CD4-positive, CD25-positive, alpha-beta regulatory T cell (primary cell): Measurements from ENCODE around the gene SCN8A. TPM values are rescaled to one million over a fixed set of nuclear protein-coding genes. Genes with fewer than 3 reads are reported as not detected.

ENCODE experiments used
- ATAC-seq, 2 donors: fragments of 150-1000 bp; cut with Tn5 transposase; one replicate each; pipeline ENCODE4 v1.10.0; 2021; ENCODE audit warnings: low read depth in 2 of 2, moderate number of reproducible peaks in 2 of 2, moderate library complexity in 1 of 2
- DNase-seq, 3 donors: peaks; one replicate each; pipeline versions ENCODE4 v3.0.0 to v3.0.0-alpha.2; 2012 to 2022; ENCODE audit warnings: mixed read lengths in 1 of 3
- H3K27ac ChIP-seq: one replicate; pipeline ENCODE4 v1.7.0; 2013; ENCODE audit warnings: mild to moderate bottlenecking, low read length; ENCODE audit not compliant: insufficient read depth, poor library complexity, severe bottlenecking
- H3K27me3 ChIP-seq: one replicate; pipeline ENCODE4 v1.7.0; 2013; ENCODE audit warnings: low read length; ENCODE audit not compliant: control insufficient read depth, insufficient read depth
- H3K36me3 ChIP-seq: one replicate; pipeline ENCODE4 v1.7.0; 2013; ENCODE audit warnings: mild to moderate bottlenecking, low read length, moderate library complexity; ENCODE audit not compliant: control insufficient read depth, insufficient read depth
- H3K4me1 ChIP-seq: 2 replicates; pipeline ENCODE4 v1.7.0; 2013; ENCODE audit warnings: mild to moderate bottlenecking, low read length; ENCODE audit not compliant: insufficient read depth, control insufficient read depth, poor library complexity, severe bottlenecking
- H3K4me3 ChIP-seq: one replicate; pipeline ENCODE4 v1.7.0; 2013; ENCODE audit warnings: low read depth, mild to moderate bottlenecking, low read length, moderate library complexity
- H3K9me3 ChIP-seq, 2 experiments: 1 replicate in 1 of 2; 2 replicates in 1 of 2; pipeline ENCODE4 v1.7.0; 2013; ENCODE audit warnings: low read length in 2 of 2, mild to moderate bottlenecking in 1 of 2, moderate library complexity in 1 of 2; ENCODE audit not compliant: control insufficient read depth in 2 of 2
- H3K27ac Mint-ChIP-seq, 3 donors: one replicate each; pipeline ENCODE4 v1.8.0; 2020 to 2022; ENCODE audit warnings: mild to moderate bottlenecking in 3 of 3, mixed read lengths in 3 of 3, moderate library complexity in 2 of 3
- H3K27me3 Mint-ChIP-seq: one replicate; pipeline ENCODE4 v1.8.0; 2022; ENCODE audit warnings: mild to moderate bottlenecking, mixed read lengths
- H3K36me3 Mint-ChIP-seq: one replicate; pipeline ENCODE4 v1.8.0; 2020; ENCODE audit warnings: mixed read lengths
- H3K4me1 Mint-ChIP-seq, 4 donors: one replicate each; pipeline ENCODE4 v1.8.0; 2020 to 2022; ENCODE audit warnings: mixed read lengths in 4 of 4, mild to moderate bottlenecking in 1 of 4
- H3K4me3 Mint-ChIP-seq, 4 donors: one replicate each; pipeline ENCODE4 v1.8.0; 2020 to 2022; ENCODE audit warnings: mild to moderate bottlenecking in 4 of 4, mixed read lengths in 4 of 4, moderate library complexity in 3 of 4
- H3K9me3 Mint-ChIP-seq, 7 donors: one replicate each; pipeline ENCODE4 v1.8.0; 2020 to 2022; ENCODE audit warnings: mixed read lengths in 7 of 7, mild to moderate bottlenecking in 3 of 7, moderate library complexity in 2 of 7
- polyA plus RNA-seq, 4 donors: library from polyadenylated mRNA; unstranded; fragments of 300-500 nt; fragmentation: Illumina TruSeq; gene quantifications; one replicate each; pipeline ENCODE4 v1.2.3, GENCODE V29; 2021
- total RNA-seq: library from RNA; stranded (reverse); gene quantifications from one replicate; pipeline ENCODE4 v1.2.3, GENCODE V29; 2022

Gene SCN8A
- total and polyA plus RNA-seq, 5 donors from 2014 or later, result 0.30 to 1.1 (median 0.61) TPM

GRCh38 chr12:51774933-51775332, 183.9 kb downstream of the SCN8A start:
- Histone ChIP-seq H3K9me3 (no peaks in the 10 kb centered on the region), H3K27me3 (no peaks in the 10 kb centered on the region), H3K4me3 (no peak overlapping the region), H3K36me3 (no peaks in the 10 kb centered on the region), H3K4me1 (no peaks in the 10 kb centered on the region), H3K27ac (no peak overlapping the region)
- ATAC-seq (no peak), DNase-seq (no peak)
- no peaks in the 10 kb centered on the region for H3K4me1 Mint-ChIP-seq
- no peaks in the 10 kb centered on the region for H3K36me3 Mint-ChIP-seq
- H3K27ac Mint-ChIP-seq, result no peak overlapping the region
- H3K27me3 Mint-ChIP-seq, result peaks cover 6% of the 10 kb centered on the region
- no peak overlapping the region for H3K4me3 Mint-ChIP-seq
- H3K9me3 Mint-ChIP-seq, result no peaks in the 10 kb centered on the region

GRCh38 chr12:51777457-51777856, 186.4 kb downstream of the SCN8A start:
- Mint-ChIP-seq H3K36me3 (no peaks in the 10 kb centered on the region), H3K4me3 (no peak overlapping the region), H3K27me3 (peaks cover 15% of the 10 kb centered on the region), H3K9me3 (no peaks in the 10 kb centered on the region), H3K27ac (no peak overlapping the region), H3K4me1 (no peaks in the 10 kb centered on the region)
- Histone ChIP-seq H3K9me3 (no peaks in the 10 kb centered on the region), H3K27ac (no peak overlapping the region), H3K36me3 (no peaks in the 10 kb centered on the region), H3K4me3 (no peak overlapping the region), H3K4me1 (no peaks in the 10 kb centered on the region), H3K27me3 (no peaks in the 10 kb centered on the region)
- DNase-seq (no peak), ATAC-seq (no peak)

- H3K27ac ChIP-seq, result no peak overlapping the region
- H3K27ac Mint-ChIP-seq, result no peak overlapping the region
- H3K4me3 ChIP-seq, result no peak overlapping the region
- H3K4me3 Mint-ChIP-seq, result no peak overlapping the region
- no peaks in the 10 kb centered on the region for H3K9me3 Mint-ChIP-seq
- no peaks in the 10 kb centered on the region for H3K9me3 ChIP-seq
- DNase-seq (no peak), ATAC-seq (no peak)
- H3K4me1 ChIP-seq, result no peaks in the 10 kb centered on the region
- H3K27me3 Mint-ChIP-seq, result peaks cover 20% of the 10 kb centered on the region
- H3K36me3 ChIP-seq, result no peaks in the 10 kb centered on the region
- no peaks in the 10 kb centered on the region for H3K27me3 ChIP-seq
- no peaks in the 10 kb centered on the region for H3K36me3 Mint-ChIP-seq
- no peaks in the 10 kb centered on the region for H3K4me1 Mint-ChIP-seq
Observed at GRCh38 chr12:51777973-51778372, 186.9 kb downstream of the SCN8A start.

- Mint-ChIP-seq H3K4me1 (no peaks in the 10 kb centered on the region), H3K36me3 (no peaks in the 10 kb centered on the region), H3K9me3 (no peaks in the 10 kb centered on the region), H3K27ac (no peak overlapping the region), H3K4me3 (no peak overlapping the region), H3K27me3 (peaks cover 20% of the 10 kb centered on the region)
- Histone ChIP-seq H3K36me3 (no peaks in the 10 kb centered on the region), H3K9me3 (no peaks in the 10 kb centered on the region), H3K27ac (no peak overlapping the region), H3K4me1 (no peaks in the 10 kb centered on the region), H3K27me3 (no peaks in the 10 kb centered on the region), H3K4me3 (no peak overlapping the region)
- DNase-seq (no peak), ATAC-seq (no peak)
Observed at GRCh38 chr12:51779876-51780275, 188.8 kb downstream of the SCN8A start.

- no peaks in the 10 kb centered on the region for H3K4me1 ChIP-seq
- no peak overlapping the region for H3K4me3 Mint-ChIP-seq
- H3K36me3 ChIP-seq, result no peaks in the 10 kb centered on the region
- DNase-seq (peak in 1 of 3 donors; percentile 2), ATAC-seq (no peak)
- H3K4me3 ChIP-seq, result no peak overlapping the region
- peaks cover 33% of the 10 kb centered on the region for H3K27me3 Mint-ChIP-seq
- no peaks in the 10 kb centered on the region for H3K4me1 Mint-ChIP-seq
- no peaks in the 10 kb centered on the region for H3K9me3 ChIP-seq
- H3K27ac ChIP-seq, result no peak overlapping the region
- no peaks in the 10 kb centered on the region for H3K9me3 Mint-ChIP-seq
- H3K36me3 Mint-ChIP-seq, result no peaks in the 10 kb centered on the region
- H3K27ac Mint-ChIP-seq, result no peak overlapping the region
- no peaks in the 10 kb centered on the region for H3K27me3 ChIP-seq
Observed at GRCh38 chr12:51784688-51785087, 193.7 kb downstream of the SCN8A start.

GRCh38 chr12:51785906-51786305, 194.9 kb downstream of the SCN8A start:
- Histone ChIP-seq H3K27me3 (no peaks in the 10 kb centered on the region), H3K36me3 (no peaks in the 10 kb centered on the region), H3K4me1 (no peaks in the 10 kb centered on the region), H3K9me3 (no peaks in the 10 kb centered on the region), H3K27ac (no peak overlapping the region), H3K4me3 (no peak overlapping the region)
- Mint-ChIP-seq H3K27me3 (peaks cover 36% of the 10 kb centered on the region), H3K36me3 (no peaks in the 10 kb centered on the region), H3K4me3 (no peak overlapping the region), H3K27ac (no peak overlapping the region), H3K4me1 (no peaks in the 10 kb centered on the region), H3K9me3 (no peaks in the 10 kb centered on the region)
- DNase-seq (no peak), ATAC-seq (no peak)

GRCh38 chr12:51788876-51789275, 197.8 kb downstream of the SCN8A start:
- DNase-seq, result no peak
- peaks cover 29% of the 10 kb centered on the region for H3K27me3 Mint-ChIP-seq
- H3K4me3 ChIP-seq, result no peak overlapping the region
- H3K9me3 Mint-ChIP-seq, result peaks cover 0 to 1% (median 0%) of the 10 kb centered on the region in 7 donors
- H3K4me1 ChIP-seq, result no peaks in the 10 kb centered on the region
- H3K4me3 Mint-ChIP-seq, result no peak overlapping the region
- H3K9me3 ChIP-seq, result no peaks in the 10 kb centered on the region
- H3K4me1 Mint-ChIP-seq, result no peaks in the 10 kb centered on the region
- no peaks in the 10 kb centered on the region for H3K36me3 Mint-ChIP-seq
- H3K27ac ChIP-seq, result no peak overlapping the region
- no peaks in the 10 kb centered on the region for H3K27me3 ChIP-seq
- H3K27ac Mint-ChIP-seq, result no peak overlapping the region
- H3K36me3 ChIP-seq, result no peaks in the 10 kb centered on the region
- no peak for ATAC-seq

GRCh38 chr12:51792417-51792816, 201.4 kb downstream of the SCN8A start:
- Histone ChIP-seq H3K4me3 (no peak overlapping the region), H3K27ac (no peak overlapping the region), H3K9me3 (no peaks in the 10 kb centered on the region), H3K4me1 (no peaks in the 10 kb centered on the region), H3K27me3 (no peaks in the 10 kb centered on the region), H3K36me3 (no peaks in the 10 kb centered on the region)
- Mint-ChIP-seq H3K27ac (no peak overlapping the region), H3K4me3 (no peak overlapping the region), H3K27me3 (peaks cover 20% of the 10 kb centered on the region), H3K4me1 (no peaks in the 10 kb centered on the region), H3K36me3 (no peaks in the 10 kb centered on the region), H3K9me3 (peaks cover 0 to 1% (median 0%) of the 10 kb centered on the region in 7 donors)
- DNase-seq, result no peak
- ATAC-seq, result no peak
